Measurements from ENCODE around the gene SPTLC2.
"Not testable (repeated sequence)": the region's sequence is repeated elsewhere in the genome, so short reads cannot be mapped to it uniquely, and the experiment has no call there.

SPTLC2 gene, protein sequence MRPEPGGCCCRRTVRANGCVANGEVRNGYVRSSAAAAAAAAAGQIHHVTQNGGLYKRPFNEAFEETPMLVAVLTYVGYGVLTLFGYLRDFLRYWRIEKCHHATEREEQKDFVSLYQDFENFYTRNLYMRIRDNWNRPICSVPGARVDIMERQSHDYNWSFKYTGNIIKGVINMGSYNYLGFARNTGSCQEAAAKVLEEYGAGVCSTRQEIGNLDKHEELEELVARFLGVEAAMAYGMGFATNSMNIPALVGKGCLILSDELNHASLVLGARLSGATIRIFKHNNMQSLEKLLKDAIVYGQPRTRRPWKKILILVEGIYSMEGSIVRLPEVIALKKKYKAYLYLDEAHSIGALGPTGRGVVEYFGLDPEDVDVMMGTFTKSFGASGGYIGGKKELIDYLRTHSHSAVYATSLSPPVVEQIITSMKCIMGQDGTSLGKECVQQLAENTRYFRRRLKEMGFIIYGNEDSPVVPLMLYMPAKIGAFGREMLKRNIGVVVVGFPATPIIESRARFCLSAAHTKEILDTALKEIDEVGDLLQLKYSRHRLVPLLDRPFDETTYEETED

DNA sequence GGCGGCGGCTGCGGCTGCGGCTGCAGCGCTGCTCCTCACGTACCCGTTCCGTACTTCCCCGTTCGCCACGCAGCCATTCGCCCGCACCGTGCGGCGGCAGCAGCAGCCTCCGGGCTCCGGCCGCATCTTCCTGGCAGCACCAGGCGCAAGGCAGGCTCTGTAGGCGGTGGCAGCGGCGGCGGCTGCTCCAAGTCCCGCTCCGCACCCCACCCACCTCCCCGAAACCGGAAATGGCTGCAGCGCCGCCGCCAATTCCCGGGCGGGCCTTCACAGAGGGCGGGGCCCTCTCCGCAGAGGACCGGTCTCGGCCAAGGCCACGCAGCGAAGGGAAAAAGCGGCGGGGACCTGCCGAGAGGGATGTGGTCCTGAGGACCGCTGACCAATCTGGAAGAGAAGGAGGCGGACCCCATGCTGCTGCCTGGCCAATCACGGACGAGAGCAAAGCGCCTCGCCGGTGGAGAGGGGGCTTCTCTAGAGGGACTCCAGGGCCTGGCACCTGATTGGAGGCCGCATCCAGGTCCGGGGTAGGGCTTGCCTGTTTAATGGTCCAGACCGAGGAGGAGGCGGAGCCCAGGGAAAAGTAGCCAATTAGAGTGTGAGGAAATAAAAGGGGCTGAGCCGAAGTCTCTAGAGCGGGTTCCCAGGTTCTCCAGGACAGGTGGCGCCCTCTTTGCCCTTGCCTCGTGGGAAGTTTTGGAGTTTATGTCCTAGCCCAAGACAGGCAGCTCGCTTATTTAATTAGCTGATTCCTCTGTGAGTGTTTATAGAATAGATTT is at the start of gene SPTLC2:
TSS of gene SPTLC2 (minus strand) at position 184 of the 776 bp plus-strand sequence. CDS start at position 126, 58 bp downstream.
- peak; percentile 95 to 97 for DNase-seq

DNA sequence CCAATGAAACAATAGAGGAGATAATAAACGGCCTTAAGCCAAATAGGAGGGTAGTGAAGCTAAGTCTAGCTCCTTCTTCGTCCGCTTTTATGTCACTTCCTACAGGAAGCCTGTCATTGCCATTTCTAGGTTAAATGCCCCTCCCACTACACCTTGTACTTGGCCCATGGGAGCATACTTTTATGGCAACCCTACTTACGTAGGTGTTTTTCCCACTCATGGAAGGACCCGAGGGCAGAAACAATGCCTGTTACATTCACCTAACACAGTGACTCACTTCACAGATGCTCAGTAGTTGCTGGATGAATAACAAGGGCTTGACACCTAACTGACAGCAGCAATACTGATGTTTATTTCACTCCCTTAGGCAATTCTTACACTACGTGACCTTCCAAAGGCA is 46.9 kb upstream of the SPTLC2 start:
- no peak for DNase-seq

DNA sequence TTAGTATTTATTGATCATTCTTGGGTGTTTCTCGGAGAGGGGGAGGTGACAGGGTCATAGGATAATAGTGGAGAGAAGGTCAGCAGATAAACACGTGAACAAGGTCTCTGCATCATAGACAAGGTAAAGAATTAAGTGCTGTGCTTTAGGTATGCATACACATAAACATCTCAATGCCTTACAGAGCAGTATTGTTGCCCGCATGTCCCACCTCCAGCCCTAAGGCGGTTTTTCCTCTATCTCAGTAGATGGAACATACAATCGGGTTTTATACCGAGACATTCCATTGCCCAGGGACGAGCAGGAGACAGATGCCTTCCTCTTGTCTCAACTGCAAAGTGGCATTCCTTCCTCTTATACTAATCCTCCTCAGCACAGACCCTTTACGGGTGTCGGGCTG is 45.1 kb upstream of the SPTLC2 start:
- DNase-seq = not testable (repeated sequence)

DNA sequence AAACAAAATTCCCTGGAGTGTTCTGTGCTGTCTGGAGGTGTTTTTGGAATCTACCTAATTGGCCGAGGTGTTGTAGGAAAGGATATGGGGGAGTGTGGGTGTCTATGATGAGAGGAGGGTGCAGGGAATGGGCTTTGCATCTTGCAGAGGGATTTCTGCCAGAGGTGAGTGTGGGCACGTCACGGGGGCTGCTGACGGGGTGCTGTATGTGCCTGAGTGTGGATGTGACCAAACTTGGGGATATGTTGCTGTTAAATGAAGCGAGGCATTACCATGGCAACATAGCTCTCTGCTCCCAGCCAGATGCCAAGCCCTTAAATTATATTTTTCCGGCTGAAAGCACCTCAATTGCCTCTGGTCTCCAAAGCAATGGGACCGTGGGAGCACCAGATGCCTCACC is 44.3 kb upstream of the SPTLC2 start:
- no peak for DNase-seq

DNA sequence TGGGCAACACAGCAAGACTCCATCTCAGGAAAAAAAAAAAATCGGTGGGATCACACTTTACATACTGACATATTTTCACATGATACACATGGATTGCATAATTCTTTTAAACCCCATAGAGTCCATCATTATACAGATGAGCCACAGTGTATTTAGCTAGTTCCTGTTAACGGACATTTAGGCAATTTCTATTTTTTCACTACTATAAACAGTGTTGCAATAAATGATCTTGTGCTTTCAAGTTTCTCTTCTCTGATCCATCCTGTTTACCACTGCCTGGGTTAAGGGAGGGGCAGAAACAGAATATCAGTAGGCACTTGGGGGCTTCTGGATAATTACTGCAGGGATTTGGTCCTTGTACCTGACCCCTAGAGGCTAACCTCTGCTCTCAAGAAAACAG is 43.4 kb upstream of the SPTLC2 start:
- DNase-seq = no peak

DNA sequence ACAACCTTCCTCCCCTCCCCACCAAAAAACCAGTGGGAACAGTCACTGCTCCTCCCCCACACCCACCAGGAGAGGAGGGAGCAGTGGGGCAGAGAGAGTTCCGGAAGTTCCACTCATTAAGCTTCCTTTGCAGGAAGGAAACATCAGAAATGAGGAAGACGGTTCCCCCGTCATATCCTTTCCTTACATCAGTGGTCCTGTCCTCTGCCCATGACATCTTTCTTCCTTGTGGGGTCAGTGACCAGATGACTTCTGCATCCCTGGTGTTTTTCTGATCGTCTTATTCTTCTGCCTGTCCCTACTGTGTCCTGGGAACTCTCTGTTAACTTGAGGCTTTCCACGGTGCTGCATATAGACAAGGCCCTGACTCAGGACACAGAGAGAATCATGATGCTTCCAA is 40.8 kb upstream of the SPTLC2 start:
- DNase-seq = no peak

DNA sequence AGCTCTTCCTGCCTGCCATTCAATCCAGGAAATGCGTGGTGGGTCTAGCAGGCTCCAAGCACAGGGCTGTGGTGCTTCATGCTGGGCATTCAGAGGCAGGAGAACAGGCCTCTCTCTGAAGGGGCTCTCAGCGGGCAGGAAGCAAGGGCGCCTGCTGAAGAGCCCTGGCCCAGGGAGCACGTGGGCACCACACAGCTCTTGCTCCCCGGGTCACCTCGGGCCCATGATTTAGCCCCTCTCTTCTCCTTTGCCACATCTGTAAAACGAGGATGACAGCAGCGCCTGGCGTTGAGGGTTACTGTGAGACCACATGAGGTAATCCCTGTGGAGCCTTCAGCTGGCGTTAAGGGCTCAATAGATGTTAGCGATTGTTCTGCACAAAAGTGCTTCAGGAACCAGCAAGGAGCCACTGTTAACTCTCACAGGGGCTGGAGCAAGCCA is 37.6 kb upstream of the SPTLC2 start:
- no peak for DNase-seq

DNA sequence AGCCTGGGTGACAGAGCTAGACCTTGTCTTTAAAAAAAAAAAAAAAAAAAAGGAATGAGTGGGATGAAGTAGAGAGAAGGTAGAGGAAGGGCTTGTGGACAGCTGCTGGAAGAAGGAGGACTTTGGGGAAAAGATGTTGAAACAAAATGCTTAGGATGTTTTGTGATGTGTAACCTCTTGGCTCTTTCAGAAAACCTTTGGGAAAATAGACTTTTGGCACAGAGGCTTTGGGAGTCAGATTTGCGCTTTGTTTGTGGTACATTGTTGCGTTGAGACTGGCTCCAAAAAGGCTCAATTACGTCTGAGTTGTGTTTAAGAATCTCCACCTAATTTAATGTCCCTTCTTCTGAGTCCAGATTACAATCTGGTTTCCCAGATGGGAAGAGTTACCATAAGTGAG is 32.9 kb upstream of the SPTLC2 start:
- no peak for DNase-seq

DNA sequence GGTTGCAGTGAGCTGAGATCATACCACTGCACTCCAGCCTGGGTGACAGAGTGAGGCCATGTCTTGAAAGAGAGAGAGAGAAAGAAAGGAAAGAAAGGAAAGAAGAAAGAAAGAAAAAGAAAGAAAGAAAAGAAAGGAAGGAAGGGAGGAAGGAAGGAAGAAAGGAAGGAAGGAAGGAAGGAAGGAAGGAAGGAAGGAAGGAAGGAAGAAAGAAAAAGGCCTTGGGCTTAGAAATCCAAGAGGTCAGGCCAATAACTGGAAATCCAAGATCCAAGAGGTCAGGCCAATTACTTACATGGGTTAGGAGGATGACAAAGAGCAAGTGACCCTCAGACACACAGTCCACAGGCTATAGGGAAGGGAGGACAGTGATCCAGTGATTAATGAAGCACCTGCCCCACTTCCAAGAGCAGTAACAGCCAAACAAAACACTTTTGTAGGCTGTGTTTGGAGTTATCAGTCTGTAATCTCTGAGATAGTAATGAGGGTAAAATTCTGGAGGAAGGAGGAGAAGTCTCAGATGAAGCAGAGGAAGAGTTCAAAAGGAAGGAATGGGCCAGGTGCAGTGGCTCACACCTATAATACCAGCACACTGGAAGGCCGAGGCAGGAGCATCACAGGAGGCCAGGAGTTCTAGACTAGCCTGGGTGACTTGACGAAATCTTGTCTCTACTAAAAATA is 32.2 kb upstream of the SPTLC2 start:
- no peak for DNase-seq

DNA sequence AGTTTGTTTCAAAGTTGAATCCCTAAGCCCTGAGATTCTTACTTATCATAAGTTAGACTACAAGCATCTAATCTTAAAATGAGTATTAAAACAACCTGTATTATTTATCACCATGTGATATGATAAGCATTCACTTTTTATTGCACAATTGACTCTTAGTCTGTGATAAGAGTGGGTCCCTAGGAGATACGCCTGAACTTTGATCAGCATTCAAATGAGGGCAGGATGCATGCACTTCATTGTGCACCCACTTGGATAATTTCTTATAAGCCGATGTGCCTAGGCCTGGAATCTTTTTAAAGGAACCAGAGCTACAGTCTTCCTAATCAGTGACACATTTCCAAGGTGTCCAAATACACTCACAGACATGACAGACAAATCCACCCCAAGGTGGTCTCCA is 31.4 kb upstream of the SPTLC2 start:
- DNase-seq = no peak

DNA sequence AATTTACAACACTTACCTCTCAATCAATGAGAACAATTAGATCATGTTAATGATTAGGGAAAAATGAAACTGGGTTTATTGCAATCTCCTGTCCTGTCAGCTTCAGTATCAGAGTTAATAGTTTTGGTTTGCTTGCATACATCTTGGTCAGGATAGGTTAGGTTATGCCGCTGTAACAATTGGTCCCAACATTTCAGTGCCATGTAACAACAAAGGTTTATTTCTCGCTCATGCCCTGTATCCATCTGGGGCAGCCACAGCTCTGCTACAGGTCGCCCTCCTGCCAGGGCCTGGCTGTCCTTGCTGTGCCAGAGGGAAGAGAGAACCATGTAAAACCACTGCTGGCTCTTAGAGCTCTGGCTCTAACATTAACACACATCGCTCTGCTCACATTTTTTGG is 30.5 kb upstream of the SPTLC2 start:
- DNase-seq = no peak

DNA sequence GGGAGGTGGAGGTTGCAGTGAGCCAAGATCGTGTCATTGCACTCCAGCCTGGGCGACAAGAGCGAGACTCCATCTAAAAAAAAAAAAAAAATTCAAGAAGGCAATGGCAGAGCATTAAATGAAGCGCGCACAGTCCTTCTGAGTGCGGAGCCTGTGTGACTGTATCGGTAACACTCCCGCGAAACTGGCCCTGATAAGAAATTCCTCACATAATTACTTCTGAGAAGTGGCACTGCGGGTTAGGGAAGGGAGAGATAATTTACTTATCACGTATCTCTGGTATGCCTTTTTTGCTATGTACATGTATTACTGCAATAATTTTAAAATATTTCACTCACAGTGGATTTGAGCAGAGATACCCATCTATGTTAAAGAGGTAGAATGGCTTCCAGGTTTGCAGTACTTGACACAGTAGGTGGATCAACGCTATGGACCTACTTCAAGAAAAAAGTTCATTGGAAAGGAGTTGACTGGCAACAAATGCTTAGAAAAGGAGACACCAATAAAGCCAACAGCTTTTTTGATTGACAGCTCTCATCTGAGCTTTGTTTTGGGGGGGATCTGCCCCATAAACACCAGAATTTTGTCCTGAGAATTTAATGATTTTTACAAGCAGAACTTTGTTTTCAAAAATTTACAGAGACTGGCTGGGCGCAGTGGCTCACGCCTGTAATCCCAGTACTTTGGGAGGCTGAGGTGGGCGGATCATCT is 29.2 kb upstream of the SPTLC2 start:
- no peak for DNase-seq

DNA sequence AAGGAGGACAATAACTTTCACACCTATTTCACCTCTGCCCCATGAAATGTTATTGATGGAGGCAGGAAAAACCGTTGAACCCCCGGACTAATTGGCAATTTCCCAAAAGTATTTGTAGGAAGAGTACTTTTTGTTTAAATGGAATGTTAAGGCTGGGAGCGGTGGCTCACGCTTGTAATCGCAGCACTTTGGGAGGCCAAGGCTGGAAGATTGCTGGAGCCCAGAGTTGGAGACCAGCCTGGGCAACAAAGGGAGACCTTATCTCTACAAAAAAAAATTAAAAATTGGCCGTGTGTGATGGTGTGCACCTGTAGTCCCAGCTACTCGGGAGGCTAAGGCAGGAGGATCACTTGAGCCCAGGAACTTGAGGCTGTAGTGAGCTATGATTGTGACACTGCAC is 26.0 kb upstream of the SPTLC2 start:
- DNase-seq = no peak

DNA sequence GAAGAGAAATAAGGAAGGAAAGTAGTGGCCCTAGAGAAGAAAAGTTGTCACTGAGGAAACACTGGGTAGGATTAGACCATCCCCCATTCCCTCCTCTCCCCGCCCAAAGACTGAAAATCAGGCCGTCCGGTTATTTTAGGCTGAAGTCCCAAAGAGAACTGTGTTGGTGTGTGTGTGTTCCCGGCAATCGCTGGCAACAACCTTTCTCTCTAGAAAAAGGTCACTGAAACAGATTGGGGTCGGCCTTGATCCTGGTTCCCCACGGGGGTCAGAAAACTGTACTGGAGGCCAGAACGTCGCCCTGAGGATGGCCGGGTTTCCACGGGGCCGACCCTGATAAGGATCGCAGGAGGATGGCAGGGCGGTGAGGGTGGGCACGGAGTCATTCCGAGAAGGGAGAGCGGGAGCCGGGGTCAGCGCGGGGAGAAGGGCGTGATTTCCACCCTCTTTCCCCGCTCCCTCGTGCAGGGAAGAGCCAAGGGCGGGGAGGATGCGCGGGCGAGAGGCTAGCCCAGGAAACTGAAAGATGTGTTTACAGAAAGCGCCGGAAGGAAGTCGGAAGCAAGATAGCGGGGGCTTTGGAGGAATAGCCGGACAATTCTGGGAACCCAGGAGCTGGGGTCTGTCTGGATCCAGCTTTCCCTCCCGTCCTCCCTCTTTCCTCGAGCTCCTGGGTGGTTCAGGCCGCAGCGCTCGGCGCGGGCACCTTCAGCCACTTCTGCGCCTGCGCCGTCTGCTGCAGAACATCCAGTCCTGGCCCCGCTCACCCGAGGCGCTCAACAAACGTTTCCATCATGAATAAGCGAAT is 25.3 kb upstream of the SPTLC2 start:
- peak; percentile 74 to 80 for DNase-seq

DNA sequence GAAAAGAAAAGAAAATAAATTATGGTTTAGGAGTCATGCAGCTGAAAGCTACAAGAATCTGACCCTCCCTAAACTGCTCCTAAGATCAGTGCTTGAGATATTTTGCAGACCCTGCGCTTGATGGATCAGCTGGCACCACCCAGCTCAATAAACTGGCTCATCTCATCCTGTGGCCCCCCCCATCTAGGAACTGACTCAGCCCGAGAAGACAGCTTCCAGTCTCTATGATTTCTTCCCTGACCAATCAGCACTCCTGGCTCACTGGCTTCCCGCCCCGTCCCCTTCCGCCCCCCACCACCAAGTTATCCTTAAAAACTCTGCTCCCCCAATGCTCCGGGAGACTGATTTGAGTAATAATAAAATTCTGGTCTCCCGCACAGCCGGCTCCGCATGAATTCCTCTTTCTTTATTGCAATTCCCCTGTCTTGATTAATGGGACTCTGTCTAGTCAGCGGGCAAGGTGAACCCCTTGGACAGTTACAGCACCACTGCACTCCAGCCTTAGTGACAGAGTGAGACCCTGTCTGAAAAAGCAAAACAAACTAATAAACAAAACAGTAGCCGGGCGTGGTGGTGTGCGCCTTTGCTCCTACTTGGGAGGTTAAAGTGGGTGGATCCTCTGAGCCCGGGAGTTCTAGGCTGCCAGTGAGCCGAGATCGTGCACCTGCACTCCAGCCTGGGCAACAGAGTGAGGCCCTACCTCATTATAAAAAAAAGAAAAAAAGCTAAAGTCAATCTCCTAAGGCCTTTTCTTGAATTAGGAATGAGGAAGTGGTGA is 24.5 kb upstream of the SPTLC2 start:
- DNase-seq = no peak

DNA sequence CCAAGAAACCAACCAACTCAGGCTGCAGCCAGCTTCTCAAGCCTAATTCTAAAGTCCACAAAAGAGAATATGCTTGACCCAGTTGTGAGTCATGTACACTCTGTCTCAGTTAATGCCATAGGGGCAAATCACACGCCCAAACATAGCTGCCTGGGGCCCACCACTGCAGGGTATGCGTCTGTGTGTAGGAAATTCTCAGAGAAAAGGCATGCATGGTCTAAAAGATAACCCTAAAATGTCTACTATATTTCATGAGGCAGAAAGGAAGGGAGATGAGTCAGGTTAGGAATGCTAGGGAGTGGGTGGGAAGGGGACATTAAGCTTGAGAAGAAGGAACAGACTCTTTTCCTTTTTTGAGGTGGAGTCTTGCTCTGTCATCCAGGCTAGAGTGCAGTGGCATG is 22.3 kb upstream of the SPTLC2 start:
- DNase-seq = no peak

DNA sequence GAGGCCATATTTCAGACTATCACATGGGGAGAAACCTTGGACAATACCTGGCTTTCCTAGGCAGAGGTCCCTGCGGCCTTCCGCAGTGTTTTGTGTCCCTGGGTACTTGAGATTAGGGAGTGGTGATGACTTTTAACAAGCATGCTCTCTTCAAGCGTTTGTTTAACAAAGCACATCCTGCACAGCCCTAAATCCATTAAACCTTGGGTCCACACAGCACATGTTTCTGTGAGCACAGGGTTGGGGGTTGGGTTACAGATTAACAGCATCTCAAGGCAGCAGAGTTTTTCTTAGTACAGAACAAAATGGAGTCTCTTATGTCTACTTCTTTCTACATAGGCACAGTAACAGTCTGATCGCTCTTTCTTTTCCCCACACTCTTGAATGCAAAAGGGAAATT is 19.4 kb upstream of the SPTLC2 start:
- DNase-seq = not testable (repeated sequence)

DNA sequence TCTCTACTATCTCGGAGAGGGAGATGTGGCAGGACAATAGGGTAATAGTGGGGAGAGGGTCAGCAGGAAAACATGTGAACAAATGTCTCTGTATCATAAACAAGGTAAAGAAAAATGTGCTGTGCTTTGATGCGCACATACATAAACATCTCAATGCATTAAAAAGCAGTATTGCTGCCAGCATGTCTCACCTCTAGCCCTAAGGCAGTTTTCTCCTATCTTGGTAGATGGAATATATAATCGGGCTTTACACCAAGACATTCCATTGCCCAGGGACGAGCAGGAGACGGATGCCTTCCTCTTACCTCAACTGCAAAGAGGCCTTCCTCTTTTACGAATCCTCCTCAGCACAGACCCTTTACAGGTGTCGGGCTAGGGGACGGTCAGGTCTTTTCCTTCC is 19.0 kb upstream of the SPTLC2 start:
- not testable (repeated sequence) for DNase-seq

DNA sequence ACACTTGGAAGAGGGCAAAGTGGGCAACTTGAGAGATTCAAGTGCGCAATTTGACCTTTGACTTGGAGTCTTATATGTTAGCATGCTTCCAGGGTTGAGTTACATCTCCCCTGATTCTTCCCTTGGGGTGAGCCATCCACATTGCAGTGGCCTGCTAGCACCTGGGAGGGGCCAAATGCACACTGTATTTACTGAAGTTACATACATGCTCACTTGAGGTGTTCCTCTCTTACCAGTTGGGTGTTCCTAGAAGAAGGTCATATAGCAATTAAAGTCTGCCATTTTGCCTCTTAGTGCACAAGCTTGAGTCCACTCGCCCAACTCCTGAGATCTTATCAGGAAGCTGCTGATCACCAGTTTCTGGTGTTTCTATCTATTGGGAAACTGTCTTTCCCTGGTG is 13.7 kb upstream of the SPTLC2 start:
- DNase-seq = no peak

DNA sequence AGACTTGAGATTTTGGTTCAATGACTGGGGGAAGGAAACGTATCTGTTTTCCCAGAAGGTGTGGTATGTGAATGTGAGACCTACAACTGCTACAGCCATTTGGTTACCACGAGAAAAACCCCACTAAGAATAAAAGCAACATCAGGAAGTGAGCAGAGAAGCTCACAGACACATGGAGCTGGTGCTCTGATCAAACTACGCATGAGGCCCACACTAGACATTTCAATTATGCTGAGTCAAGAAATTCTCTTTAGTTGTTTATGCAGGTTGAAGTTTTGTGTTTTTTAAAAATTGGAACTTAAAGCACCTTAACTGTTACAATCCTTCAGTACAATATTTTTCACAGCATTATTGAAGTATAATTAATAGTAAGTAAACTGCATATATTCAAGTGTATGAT is 8.9 kb upstream of the SPTLC2 start:
- DNase-seq = no peak

DNA sequence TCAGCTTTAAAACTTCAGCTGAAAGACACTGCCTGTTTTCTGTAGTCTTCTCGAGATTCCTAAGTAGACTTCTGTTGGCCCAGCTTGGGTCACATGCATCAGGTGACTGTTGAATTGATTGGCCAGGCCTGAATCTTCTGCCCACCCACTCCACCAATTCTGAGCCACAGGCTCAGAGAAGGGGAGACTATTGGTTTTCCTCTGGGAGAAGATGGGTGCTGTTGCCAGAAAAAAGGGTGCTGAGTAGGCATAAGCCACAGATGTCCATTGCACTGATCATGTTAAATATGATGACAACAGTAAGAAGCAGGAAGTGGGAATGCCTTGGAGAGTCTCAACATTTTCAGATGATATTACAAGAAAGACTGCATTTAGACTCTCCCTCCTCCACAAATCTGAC is 6.8 kb upstream of the SPTLC2 start:
- no peak for DNase-seq

Data from activated CD4-positive, alpha-beta T cell treated with anti-CD3 and anti-CD28 coated beads, Interleukin-2, amount 50 U/mL, for 48 hours (primary cell).